HG02981 (cell line): ENCODE data around the gene FBXO46.
A peak's percentile ranks its signal among the peaks of the same experiment; 100 is the strongest.

Experiments used
- ATAC-seq: cut with Tn5 transposase; IDR thresholded peaks from one replicate; pipeline ENCODE4 v1.9.1; 2021; ENCODE audit warnings: mild to moderate bottlenecking, moderate library complexity; ENCODE audit not compliant: unreplicated experiment

The FBXO46 gene

GRCh38 chr19:45730368-45731288 is at the start of gene FBXO46:
Gene FBXO46 (minus strand): TSS chr19:45730896. CDS start chr19:45713495, 17,401 bp downstream.
- peak; percentile 92 for ATAC-seq

GRCh38 chr19:45780146-45780447 is 49.4 kb upstream of the FBXO46 start:
- no peak for ATAC-seq

DNA sequence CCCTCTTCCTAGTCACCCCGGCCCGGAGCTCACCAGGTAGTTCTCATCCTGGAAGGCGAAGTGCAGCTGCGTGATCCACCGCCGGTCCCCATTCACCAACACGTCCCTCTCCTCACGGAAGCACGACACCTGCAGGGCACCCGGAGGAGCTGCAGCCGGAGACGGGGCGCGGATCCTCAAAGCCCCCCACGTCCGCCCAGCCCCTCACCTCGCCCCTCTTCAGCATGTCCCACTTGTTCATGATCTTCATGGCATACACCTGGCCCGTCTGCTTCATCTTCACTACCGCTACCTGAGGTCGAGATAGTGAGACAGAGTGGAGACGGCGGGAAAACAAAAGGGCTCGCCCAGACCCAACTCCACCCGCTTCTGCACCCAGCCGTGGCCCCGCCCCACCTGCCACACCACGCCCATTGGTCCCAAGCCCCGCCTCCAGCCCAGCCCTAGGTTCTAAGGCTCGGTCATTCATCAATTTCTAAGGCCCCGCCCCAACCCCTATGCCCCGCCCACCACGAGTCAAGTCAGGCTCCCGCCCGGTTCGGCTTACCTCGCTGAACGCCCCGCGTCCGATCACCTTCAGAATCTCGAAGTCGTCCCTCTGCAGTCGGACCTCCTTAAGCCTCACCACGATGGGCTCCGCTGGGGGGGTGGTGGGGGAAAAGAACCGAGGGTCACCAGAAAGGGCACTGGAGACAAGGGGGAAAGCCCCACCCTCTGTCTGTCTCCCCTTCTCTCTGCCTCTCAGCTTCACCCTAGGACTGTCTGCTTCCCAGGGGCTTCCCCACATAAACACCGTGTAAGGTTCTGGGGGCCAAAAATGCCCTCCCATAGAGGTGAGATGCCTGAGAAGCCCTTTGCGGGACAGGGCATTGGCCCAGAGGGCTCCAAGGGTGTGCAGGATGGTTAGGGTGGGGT is 48.8 kb upstream of the FBXO46 start:
- ATAC-seq = peak; percentile 70

GRCh38 chr19:45778010-45778661 is 47.4 kb upstream of the FBXO46 start:
- no peak for ATAC-seq

DNA sequence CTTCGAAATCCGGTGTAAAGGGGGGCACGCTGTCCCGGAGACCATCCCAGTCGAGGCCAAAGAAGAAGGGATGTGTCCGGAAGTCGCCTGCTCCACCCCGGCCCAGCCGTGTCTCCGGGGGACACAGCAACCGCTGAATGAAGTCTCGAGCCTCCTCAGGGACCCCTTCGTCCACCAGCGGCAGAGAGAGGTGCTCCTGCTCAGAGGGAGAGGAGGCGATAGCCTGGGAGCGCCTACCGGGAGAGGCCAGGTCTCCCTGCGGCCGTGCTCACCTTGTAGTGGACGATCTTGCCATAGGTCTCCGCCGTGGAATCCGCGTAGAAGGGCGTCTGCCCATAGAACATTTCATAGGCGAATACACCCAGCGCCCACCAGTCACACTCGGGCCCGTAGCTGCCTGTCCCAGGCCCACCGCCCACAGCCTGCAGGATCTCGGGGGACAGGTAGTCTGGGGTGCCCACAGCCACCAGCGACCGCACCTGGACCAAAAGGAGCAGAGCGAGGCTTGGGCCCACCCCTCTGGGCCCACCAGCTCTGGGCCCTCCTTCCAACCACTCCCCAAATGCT is 46.8 kb upstream of the FBXO46 start:
- no peak for ATAC-seq

- ATAC-seq = no peak
These were observed 44.1 kb upstream of the FBXO46 start for GRCh38 chr19:45774765-45775164.

GRCh38 chr19:45773384-45773783 is 42.7 kb upstream of the FBXO46 start:
- ATAC-seq = no peak

DNA sequence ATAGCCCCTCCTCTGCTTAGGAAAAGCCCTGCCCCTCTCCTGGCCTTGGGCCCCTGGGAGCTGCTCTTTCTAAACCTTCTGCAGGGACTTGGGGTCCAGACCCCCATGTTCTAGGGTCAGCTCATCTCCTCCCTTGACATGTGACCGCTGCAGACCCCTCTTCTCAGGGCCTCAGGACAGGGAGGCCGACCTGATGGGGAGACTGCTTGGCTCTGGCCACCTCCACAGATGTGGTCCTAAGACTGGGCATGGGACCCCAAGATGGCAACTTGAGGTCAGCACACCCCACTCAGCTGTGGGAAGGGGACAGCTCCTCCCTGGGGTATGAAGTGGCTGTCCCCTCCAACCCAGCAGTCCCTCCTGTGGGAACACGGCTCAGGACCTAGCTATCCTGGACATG is 42.2 kb upstream of the FBXO46 start:
- no peak for ATAC-seq

DNA sequence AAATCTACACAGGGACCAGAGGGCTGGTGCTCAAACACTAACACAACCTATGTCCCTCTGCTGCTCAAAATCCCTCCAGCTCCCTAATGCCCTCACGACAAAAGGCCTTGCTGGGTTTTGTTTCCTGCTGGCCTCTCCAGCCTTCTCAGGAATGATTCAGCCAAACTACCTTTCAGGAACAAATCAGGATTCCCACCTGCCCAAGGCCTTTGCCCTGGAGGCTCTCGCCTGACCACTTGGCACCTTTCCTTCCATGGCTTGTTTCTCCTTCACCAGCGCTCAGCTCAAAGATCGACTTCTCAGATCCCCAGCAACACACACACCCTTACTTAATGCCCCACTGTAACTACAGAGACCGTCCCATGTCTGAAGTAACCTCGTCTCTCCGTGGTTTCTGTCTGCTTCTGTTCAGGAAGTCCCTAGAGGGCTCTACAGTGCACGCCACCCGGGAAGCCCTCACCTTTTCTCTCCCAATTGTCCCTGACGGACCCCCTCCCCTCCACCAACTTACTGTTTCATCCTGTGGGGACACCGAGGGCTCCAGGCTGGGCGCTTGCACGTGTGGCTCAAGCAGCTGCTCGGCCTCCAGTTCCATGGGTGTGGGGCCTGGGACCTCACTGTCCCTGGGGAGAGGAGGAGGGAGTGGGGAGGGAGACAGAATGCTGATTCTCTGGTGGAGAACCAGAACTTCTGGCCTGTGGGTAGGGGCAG is 41.6 kb upstream of the FBXO46 start:
- no peak for ATAC-seq

DNA sequence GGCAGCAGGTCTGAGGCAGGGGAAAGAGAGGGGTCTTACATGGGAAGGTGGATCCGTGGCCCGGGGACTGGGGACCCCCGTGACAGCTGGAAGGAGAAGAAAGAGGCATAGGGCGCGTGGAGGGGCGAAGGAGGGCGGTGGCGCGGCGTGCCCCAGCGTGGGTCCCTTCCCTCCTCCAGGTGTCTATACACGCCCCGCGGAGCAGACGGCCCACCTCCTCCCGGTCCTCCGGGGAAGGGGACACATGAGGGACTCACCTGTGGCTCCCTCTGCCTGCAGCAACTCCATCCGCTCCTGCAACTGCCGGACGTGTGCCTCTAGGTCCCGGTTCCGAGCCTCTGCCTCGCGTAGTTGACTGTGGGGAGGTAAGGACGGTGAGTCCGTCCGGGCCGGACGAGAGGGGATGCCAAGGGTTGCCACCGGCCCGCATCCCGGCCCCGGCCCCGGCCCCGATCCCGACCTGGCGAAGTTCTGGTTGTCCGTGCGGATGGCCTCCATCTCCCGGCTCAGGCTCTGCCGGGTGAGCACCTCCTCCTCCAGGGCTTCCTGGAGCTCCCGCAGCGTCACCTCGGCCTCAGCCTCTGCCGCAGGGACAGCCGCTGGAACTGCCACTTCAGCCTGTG is 40.7 kb upstream of the FBXO46 start:
- ATAC-seq = no peak

DNA sequence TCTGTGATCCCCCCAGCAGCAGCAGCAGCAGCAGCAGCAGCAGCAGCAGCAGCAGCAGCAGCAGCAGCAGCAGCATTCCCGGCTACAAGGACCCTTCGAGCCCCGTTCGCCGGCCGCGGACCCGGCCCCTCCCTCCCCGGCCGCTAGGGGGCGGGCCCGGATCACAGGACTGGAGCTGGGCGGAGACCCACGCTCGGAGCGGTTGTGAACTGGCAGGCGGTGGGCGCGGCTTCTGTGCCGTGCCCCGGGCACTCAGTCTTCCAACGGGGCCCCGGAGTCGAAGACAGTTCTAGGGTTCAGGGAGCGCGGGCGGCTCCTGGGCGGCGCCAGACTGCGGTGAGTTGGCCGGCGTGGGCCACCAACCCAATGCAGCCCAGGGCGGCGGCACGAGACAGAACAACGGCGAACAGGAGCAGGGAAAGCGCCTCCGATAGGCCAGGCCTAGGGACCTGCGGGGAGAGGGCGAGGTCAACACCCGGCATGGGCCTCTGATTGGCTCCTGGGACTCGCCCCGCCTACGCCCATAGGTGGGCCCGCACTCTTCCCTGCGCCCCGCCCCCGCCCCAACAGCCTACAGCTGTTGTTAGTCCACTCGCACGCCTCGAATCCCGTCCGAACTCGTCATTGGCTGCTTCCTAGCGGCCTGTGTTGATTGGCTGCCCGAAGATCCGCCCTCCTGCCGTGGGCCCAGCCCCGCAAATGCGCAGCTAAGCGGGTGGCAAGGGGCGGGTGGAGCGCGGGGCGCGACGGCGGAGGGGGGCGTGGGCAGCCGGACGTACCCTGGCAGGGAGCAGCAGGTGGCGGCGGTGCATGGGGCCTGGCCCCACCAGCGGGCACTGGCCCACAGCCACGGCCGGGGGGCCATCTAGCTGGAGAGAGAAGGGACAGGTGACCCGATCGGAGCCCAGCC is 39.8 kb upstream of the FBXO46 start:
- peak; percentile 53 for ATAC-seq

GRCh38 chr19:45769821-45770191 is 39.1 kb upstream of the FBXO46 start:
- no peak for ATAC-seq

- ATAC-seq = peak; percentile 56
These were observed 38.5 kb upstream of the FBXO46 start, which contains the start of gene SIX5 for GRCh38 chr19:45768984-45769782. Gene SIX5 (minus strand): TSS chr19:45769252. CDS start chr19:45768844, 408 bp downstream.

DNA sequence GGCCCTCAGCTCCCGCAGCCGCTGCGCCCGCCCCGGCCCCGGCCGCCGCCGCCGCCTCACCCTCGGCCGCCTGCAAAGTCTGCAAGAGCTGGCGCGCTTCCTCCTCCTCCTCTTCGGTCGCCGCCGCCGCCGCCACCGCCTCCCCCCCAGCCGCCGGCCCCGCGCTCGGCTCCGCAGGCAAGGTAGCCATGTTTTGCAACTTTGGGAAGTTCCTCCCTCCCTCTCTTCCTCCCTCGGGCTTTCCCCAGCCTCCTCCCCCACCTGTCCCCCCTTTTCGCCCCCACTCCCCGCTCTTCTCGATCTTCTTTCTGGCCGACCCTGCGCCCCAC is 37.9 kb upstream of the FBXO46 start:
- no peak for ATAC-seq

DNA sequence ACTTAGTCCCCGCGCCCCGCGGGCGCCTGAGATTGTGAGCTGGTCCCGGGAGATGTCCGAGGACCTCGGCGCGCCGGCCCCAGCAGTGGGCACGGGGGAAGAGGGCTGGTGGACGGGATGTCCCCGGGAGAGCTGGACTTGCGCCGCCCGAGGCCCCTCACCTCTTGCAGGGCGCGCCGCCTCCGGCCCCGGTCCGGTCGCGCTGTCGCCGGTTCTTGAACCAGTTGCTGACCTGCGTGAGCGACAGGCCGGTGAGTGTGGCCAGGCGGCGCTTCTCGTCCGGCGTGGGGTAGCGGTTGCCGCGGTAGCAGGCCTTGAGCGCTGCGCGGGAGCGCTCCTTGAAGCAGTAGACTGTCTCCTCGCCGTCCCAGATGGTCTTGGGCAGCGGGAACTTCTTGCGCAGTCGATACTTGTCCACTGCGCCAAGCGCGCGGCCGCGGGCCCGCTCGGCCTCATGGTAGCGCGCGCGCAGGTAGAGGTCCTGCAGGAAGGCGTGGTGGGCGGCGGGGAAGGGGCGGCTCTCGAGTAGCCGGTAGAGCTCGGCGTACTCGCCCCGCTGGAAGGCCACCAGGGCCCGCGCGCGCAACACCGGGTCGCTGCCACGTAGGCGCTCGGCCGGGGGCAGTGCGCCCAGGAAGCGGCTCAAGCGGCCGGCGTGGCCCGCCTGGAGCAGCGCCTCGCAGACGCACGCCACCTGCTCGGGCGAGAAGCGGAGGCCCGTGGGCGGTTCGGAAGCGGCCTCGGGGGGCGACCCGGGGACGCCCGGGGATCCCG is 37.4 kb upstream of the FBXO46 start:
- ATAC-seq = no peak

DNA sequence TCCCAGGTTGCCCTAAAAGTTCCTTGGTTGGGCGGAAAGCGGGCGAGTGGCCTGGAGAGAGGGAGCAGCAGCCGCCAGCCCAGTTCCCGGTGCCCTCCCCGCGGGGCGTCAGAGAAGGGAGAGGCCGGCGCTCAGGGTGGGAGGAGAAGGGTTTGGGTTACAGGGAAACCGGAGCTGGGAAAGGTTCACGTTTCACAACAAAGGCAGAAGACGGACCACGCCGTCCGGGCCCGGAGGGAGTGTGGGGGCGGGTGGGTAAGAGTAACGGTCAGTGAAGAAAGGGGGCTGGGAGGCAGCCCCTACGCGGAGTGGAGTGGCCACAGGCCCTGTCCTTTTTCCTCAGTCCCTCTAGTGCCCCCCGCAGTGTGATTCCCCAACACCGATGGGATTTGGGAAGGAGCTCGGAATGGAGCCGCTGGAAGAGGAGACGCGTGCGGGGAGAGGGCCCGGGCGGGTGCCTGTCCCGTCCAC is 36.7 kb upstream of the FBXO46 start:
- ATAC-seq = no peak

DNA sequence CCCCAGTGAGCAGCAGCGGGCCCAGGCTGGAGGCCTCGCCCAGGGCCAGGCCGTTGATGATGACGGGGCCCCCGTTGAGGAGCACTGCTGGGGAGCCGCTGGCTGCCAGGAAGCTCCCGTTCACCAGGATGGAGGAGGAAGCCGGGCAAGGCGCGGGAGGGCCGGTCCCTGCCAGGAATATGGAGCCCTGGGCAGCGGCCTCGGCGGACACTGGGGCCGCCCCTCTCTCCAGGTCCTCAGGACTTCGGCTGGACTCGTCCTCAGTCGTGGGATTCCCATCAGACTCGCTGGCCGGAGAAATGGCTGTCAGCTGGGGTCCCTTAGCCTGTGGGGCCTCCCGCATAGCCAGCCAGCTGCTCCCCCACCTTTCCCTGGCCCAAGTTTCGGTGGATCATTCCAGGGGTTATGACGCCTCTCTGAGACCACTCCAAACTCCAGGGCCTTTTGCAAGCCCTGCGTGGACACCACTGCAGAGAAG is 36.2 kb upstream of the FBXO46 start:
- ATAC-seq = no peak
